ENCODE data around the gene CAMKK1.

The CAMKK1 gene

DNA sequence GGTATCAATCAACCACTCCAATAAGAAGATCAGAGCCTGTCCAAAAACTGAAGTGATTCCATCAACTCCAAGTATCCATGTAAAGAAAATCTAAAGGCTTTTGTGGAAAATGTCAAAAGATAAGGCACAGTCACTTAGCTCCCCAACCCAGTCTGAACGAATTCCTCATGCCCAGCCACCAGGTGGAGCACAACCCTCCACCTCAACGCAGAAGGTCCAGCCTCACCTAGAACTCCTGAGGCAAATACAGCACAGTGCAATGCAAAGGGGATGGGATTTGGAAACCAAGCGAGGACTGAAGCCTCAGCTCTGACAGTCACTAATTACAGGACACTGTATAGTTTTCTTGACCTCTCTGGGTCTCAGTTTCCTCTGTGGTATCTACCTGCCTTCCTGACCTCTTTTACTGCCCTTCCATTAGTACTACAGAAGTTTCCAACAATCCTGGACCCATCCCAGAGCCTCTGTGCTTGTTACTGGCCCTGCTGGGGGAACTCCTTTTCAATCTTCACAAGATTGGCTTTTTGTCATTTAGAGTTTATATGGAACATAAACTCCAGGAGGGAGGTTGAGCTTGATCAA lies 48.8 kb downstream of the CAMKK1 start:
- DNase-seq: peak; percentile 41

- no peak for DNase-seq
These were observed 54.6 kb downstream of the CAMKK1 start for GRCh38 chr17:3838206-3838605.

GRCh38 chr17:3836551-3836950 lies 56.3 kb downstream of the CAMKK1 start:
- no peak for DNase-seq

DNA sequence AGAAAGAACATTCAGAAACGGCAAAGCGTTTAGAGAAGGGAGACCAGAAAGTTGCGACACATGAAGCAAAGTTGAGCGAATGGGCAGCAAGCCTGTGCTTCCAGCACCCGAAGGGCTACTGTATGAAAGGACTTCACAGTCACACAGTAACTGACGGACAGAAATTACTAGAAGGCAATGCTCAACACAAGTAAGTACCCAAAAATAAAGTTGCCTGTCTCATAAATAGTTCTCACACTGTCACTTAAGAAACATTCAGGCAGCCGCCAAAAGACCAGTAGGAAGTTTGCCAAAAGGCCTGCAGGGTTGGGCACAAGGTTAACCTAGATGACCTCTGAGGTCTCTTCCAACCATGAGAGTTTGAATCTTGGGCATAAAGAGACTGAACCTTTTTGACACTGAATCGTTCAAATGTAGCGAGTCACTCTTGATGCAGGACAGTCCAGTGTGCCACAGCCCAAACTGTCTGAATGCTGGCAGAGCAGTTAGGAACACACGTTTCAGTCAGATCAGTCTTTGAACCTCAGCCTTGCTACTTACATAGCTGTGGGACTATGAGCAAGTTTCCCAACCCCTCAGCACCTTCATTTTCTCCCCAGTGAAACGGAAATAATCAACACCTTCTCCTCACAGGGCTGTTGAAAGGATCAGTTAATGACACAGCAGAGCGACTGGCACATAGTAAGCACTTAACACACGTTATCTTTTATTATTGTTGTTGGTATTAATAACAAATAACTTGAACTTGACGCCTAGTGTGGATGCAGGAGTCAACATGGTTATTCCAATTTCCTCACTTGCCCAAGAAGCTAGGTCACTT lies 57.2 kb downstream of the CAMKK1 start:
- DNase-seq: no peak

GRCh38 chr17:3834811-3835210 lies 58.0 kb downstream of the CAMKK1 start:
- no peak for DNase-seq

DNA sequence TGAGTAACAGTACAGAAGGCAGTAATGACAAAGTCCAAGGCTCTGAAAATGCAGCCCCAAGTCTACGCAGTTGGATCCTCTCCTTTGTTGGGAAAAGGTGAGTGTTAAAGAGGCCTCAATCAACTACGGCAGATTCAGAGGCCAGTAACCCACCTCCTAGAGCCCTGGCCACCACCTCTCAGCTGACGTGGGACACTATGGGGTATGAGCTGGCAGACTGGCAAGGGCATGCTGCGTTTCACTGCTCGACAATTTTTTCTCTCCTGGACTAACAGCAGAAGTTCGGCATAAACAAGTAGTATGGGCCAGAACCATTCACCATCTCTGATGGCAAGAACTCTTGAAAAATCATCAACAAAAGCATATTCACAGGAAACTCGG lies 64.0 kb downstream of the CAMKK1 start:
- no peak for DNase-seq

DNA sequence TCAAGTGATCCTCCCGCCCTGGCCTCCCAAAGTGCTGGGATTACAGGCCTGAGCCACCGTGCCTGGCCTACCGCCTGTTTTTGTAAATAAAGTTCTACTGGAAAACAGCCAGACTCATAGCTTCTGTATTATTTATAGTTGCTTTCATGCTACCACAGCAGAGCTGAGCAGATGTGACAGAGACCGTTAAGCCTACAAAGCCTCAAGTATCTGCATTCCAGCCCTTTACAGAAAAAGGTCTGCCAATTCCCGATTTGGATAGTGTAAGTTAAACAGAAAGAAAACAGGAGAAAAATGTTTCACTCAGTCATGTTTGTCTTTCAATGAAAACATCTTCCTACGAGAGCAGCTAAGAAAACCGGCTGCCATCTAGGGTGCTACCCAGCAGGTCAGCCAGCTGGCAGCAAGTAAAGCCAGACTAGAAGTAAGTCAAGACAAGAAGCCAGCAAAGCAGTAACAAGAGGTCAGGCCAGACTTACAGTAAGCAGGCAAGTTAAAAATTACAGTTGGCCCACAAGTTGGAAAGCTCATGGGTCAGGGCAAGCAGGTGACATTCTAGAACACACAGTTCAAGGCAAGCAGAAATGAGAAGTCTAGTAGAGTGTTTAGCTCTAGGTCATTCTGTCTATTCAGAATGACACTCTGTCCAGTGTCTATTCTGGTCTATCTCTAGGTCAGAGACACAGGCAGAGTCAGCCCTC lies 64.6 kb downstream of the CAMKK1 start:
- DNase-seq: peak; percentile 32

GRCh38 chr17:3827124-3827773 lies 65.6 kb downstream of the CAMKK1 start:
- peak; percentile 27 for DNase-seq

GRCh38 chr17:3826191-3826590 lies 66.7 kb downstream of the CAMKK1 start:
- no peak for DNase-seq

GRCh38 chr17:3821101-3821500 lies 71.8 kb downstream of the CAMKK1 start:
- no peak for DNase-seq

GRCh38 chr17:3818786-3819185 lies 74.1 kb downstream of the CAMKK1 start:
- no peak for DNase-seq

DNA sequence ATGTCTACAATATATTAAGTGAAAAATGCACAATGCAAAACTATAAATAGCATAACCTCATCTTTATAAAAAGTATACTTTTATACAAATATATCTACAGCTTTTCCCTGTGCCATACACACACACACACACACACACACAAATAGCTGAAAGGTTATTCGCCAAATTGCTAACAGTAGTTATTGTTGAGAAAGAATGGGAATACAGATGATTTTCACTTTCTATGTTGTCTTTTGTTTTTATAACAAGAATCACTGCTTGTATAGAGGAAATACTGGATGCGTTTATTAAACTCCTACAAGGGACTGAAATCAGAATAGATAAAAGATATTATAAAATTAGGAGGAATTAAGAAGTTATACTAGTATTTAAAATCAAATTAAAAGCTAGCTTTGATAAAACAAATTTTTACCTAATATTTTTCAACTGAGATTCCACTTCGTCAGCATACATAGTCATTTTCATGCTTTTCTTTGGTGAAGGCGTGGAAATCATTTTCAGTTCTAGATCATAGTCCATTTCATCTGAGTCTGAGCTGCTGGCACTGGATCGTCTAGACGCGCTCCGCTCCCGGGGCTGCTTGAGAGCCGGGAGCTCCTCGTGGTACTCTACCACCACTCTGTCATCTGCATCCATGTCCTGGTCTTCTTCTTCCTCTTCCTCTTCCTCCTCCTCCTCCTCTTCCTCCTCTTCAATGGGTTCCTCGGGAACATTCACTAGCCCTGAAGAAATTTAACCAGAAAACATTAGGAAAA lies 74.8 kb downstream of the CAMKK1 start:
- DNase-seq: no peak

GRCh38 chr17:3815925-3816324 lies 76.9 kb downstream of the CAMKK1 start:
- DNase-seq: no peak

- no peak for DNase-seq
These were observed 77.7 kb downstream of the CAMKK1 start for GRCh38 chr17:3815122-3815521.

DNA sequence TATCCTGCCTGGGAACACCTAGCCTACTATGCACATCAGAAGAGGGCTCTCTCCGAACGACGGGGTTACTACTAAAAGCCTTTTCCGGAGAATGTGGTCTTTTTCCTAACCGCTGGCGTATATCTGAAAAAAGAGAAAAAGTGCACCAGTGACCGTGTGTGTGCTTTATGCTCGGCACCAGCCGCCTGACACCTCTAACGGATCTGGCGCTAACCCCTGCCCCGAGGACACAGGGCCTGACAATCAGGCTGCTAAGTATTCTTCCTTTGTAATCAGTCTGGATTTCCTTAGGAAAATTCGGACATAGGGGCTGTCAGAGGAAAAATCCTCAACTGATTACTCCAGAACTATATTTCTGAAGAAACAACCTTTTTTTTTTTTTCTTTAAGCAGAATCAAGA lies 78.5 kb downstream of the CAMKK1 start:
- no peak for DNase-seq

- DNase-seq: no peak
These were observed 79.7 kb downstream of the CAMKK1 start for GRCh38 chr17:3813171-3813570.

DNA sequence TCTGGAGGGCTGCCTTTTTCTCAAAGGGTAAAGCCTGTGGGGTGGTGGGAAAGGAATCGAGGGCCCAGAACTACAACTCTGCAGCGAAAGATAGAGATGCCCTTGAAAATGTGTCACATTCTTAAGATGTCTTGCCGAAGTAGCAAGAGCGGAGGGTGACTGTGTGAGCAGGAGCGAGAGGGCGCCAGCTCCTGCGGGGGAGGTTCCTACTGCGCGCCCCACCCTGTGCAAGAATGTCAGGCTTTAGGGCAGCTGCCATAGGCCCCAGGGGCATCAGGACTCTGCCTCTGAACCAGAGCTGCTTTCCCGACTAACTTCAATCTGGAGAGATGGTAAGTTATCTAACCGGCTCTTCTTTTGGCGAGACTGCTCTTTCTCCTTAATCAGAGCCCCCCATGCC lies 80.1 kb downstream of the CAMKK1 start:
- DNase-seq: no peak

DNA sequence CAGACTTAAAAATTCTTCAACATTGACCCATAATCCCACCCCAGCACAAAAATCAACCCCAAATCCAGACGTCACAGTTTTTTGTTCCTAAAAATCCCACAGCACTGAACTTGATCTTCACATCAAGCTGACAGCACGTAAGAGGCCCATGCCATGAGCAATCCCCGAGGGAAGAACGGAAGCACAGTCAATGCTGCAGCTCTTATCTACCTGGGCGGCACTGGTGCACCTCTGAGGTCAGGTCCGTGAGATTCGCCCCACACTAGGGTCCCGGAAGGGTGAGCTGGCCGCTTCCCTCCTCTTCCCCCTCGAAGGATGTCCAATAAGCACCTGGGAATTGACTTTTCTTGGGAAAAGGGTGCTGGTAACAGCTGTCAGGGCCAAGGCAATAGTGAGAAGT lies 80.6 kb downstream of the CAMKK1 start:
- no peak for DNase-seq
